Measurements from ENCODE around the gene LPAR6. TPM values are rescaled to one million over a fixed set of nuclear protein-coding genes. Genes with fewer than 3 reads are reported as not detected.

LPAR6 gene
- total RNA-seq, 1 donor, result 11.9 TPM

GRCh38 chr13:48391257-48391656 is 21.7 kb downstream of the LPAR6 start:
- Histone ChIP-seq H4K20me1 (ENCODE audit: insufficient read depth, low read length) (no peaks in the 10 kb centered on the region), H3K27ac (ENCODE audit: low read depth, low read length) (no peak overlapping the region), H3K27me3 (ENCODE audit: insufficient read depth, low read length) (no peaks in the 10 kb centered on the region), H3K4me3 (ENCODE audit: insufficient read depth, low read length) (no peak overlapping the region), H3K4me1 (ENCODE audit: insufficient read depth, low read length) (no peaks in the 10 kb centered on the region), H3K36me3 (ENCODE audit: insufficient read depth, low read length) (peaks cover 5% of the 10 kb centered on the region), H3K9me3 (ENCODE audit: low read depth, low read length) (no peaks in the 10 kb centered on the region), H3K4me2 (ENCODE audit: insufficient read depth, low read length) (no peak overlapping the region), H3K79me2 (ENCODE audit: insufficient read depth, low read length) (no peaks in the 10 kb centered on the region), H2AFZ (ENCODE audit: low read length) (no peak overlapping the region)
- DNase-seq (ENCODE audit: insufficient read length, low spot score, missing footprints), result no peak
- TF ChIP-seq CTCF (IDR thresholded peaks at IDR 0.05; ENCODE audit: extremely low read depth, low read depth, low read length), result no peak

DNA sequence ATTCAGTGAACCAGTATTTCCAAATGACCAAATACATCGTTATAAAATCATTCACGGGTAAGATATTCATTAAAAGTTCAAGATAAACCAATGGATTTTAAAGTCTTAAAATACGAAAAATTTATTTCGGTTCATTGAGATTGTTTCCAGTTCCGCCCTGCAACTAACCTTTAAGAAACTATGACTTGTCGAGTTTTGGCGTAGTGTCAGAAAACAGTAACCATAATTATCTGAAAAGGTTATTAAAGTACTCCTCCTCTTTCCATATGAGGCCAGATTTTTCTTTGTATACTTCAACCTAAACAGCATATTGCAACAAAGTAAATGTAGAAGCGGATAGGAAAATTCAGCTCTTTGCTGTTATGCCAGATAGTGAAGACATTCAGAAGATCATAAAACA is 26.1 kb downstream of the LPAR6 start:
- H3K4me2 ChIP-seq (ENCODE audit: insufficient read depth, low read length), result no peak overlapping the region
- H3K4me3 ChIP-seq (ENCODE audit: insufficient read depth, low read length), result no peak overlapping the region
- TF ChIP-seq CTCF (IDR thresholded peaks at IDR 0.05; ENCODE audit: extremely low read depth, low read depth, low read length), result no peak
- H3K9me3 ChIP-seq (ENCODE audit: low read depth, low read length), result no peaks in the 10 kb centered on the region
- H3K36me3 ChIP-seq (ENCODE audit: insufficient read depth, low read length), result no peaks in the 10 kb centered on the region
- no peaks in the 10 kb centered on the region for H3K27me3 ChIP-seq (ENCODE audit: insufficient read depth, low read length)
- H3K27ac ChIP-seq (ENCODE audit: low read depth, low read length), result no peak overlapping the region
- no peaks in the 10 kb centered on the region for H3K79me2 ChIP-seq (ENCODE audit: insufficient read depth, low read length)
- no peaks in the 10 kb centered on the region for H3K4me1 ChIP-seq (ENCODE audit: insufficient read depth, low read length)
- DNase-seq (ENCODE audit: insufficient read length, low spot score, missing footprints), result no peak
- H4K20me1 ChIP-seq (ENCODE audit: insufficient read depth, low read length), result no peaks in the 10 kb centered on the region
- H2AFZ ChIP-seq (ENCODE audit: low read length), result no peak overlapping the region

DNA sequence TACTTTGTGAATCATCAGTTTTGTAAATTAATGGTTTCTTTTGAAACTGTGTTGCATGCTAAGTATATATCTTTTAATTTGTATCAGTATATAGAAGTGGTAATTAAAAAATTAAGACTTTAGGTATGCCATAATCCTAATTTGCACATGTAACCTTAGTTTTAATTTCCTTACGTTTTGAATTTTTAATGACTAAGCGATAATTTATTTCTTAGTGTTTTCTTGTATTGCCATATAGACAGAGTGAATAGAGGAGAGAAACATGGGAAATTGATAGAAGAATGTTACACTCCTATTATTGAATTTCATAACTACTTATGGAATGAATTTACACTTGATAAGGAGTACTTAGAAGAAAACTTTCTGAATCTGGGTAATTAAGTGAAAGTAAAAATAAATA is 29.5 kb downstream of the LPAR6 start:
- Histone ChIP-seq H3K4me2 (ENCODE audit: insufficient read depth, low read length) (no peak overlapping the region), H4K20me1 (ENCODE audit: insufficient read depth, low read length) (no peaks in the 10 kb centered on the region), H3K9me3 (ENCODE audit: low read depth, low read length) (no peaks in the 10 kb centered on the region), H2AFZ (ENCODE audit: low read length) (no peak overlapping the region), H3K27me3 (ENCODE audit: insufficient read depth, low read length) (no peaks in the 10 kb centered on the region), H3K36me3 (ENCODE audit: insufficient read depth, low read length) (peaks cover 4% of the 10 kb centered on the region), H3K79me2 (ENCODE audit: insufficient read depth, low read length) (no peaks in the 10 kb centered on the region), H3K4me3 (ENCODE audit: insufficient read depth, low read length) (no peak overlapping the region), H3K4me1 (ENCODE audit: insufficient read depth, low read length) (no peaks in the 10 kb centered on the region), H3K27ac (ENCODE audit: low read depth, low read length) (no peak overlapping the region)
- no peak for DNase-seq (ENCODE audit: insufficient read length, low spot score, missing footprints)
- TF ChIP-seq CTCF (IDR thresholded peaks at IDR 0.05; ENCODE audit: extremely low read depth, low read depth, low read length), result no peak

DNA sequence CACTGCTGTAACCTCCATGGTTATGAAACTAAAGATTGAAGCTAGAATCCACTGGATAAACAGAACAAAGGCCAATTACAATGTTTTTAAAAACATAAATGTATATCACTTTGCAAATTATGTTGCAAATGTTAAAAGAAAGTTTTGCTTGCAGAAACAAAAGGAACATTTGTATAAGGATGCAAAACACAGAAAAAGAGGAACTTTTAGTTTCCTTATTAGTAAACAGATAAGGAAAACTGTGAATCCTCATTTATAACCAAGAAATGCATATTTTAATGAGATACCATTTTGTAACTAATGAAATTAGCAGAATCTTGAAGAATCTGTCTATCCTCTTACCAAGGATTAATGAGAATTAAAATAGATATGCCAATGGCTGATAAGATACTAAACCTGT is 32.3 kb downstream of the LPAR6 start:
- no peak overlapping the region for H2AFZ ChIP-seq (ENCODE audit: low read length)
- peaks cover 10% of the 10 kb centered on the region for H3K36me3 ChIP-seq (ENCODE audit: insufficient read depth, low read length)
- H3K27me3 ChIP-seq (ENCODE audit: insufficient read depth, low read length), result no peaks in the 10 kb centered on the region
- H4K20me1 ChIP-seq (ENCODE audit: insufficient read depth, low read length), result no peaks in the 10 kb centered on the region
- H3K9me3 ChIP-seq (ENCODE audit: low read depth, low read length), result no peaks in the 10 kb centered on the region
- no peak overlapping the region for H3K4me2 ChIP-seq (ENCODE audit: insufficient read depth, low read length)
- no peak overlapping the region for H3K27ac ChIP-seq (ENCODE audit: low read depth, low read length)
- H3K4me3 ChIP-seq (ENCODE audit: insufficient read depth, low read length), result no peak overlapping the region
- no peak for TF ChIP-seq CTCF (IDR thresholded peaks at IDR 0.05; ENCODE audit: extremely low read depth, low read depth, low read length)
- no peak for DNase-seq (ENCODE audit: insufficient read length, low spot score, missing footprints)
- H3K79me2 ChIP-seq (ENCODE audit: insufficient read depth, low read length), result no peaks in the 10 kb centered on the region
- no peaks in the 10 kb centered on the region for H3K4me1 ChIP-seq (ENCODE audit: insufficient read depth, low read length)
